Mesenchymal stem cell (in vitro differentiated cells and primary cell): ENCODE data around the gene ZNF550.

Experiments
- DNase-seq: peaks from one replicate; pipeline ENCODE4 v3.0.0-alpha.2; 2013
- H2AFZ ChIP-seq: one replicate; pipeline ENCODE4 v1.6.1; 2013; ENCODE audit warnings: low read depth, mild to moderate bottlenecking, control low read depth, inconsistent platforms, low read length, moderate library complexity
- H2AK5ac ChIP-seq: 2 replicates; pipeline ENCODE4 v1.6.1; 2013; ENCODE audit warnings: low read length, moderate library complexity, mild to moderate bottlenecking, inconsistent platforms; ENCODE audit not compliant: severe bottlenecking
- H2BK120ac ChIP-seq: one replicate; pipeline ENCODE4 v1.6.1; 2013; ENCODE audit warnings: low read depth, mild to moderate bottlenecking, inconsistent platforms, low read length, moderate library complexity
- H2BK12ac ChIP-seq, 2 experiments: one replicate each; pipeline ENCODE4 v1.6.1; 2013; ENCODE audit warnings: inconsistent platforms in 2 of 2, low read length in 2 of 2, mild to moderate bottlenecking in 2 of 2, moderate library complexity in 2 of 2, control low read depth in 1 of 2
- H2BK15ac ChIP-seq: one replicate; pipeline ENCODE4 v1.6.1; 2013; ENCODE audit warnings: mild to moderate bottlenecking, low read depth, inconsistent platforms; ENCODE audit not compliant: poor library complexity, severe bottlenecking
- H2BK5ac ChIP-seq: 2 replicates; pipeline ENCODE4 v1.6.1; 2013; ENCODE audit warnings: low read depth, mild to moderate bottlenecking, low read length, control low read depth, inconsistent platforms; ENCODE audit not compliant: poor library complexity, severe bottlenecking
- H3K14ac ChIP-seq, 2 experiments: one replicate each; pipeline ENCODE4 v1.6.1; 2013; ENCODE audit warnings: inconsistent platforms in 2 of 2, low read length in 2 of 2, control low read depth in 1 of 2, mild to moderate bottlenecking in 1 of 2, moderate library complexity in 1 of 2
- H3K18ac ChIP-seq, 2 experiments: one replicate each; pipeline ENCODE4 v1.6.1; 2013; ENCODE audit warnings: inconsistent platforms in 2 of 2, low read length in 2 of 2, control low read depth in 1 of 2, low read depth in 1 of 2, mild to moderate bottlenecking in 1 of 2
- H3K23ac ChIP-seq, 2 experiments: one replicate each; pipeline ENCODE4 v1.6.1; 2013; ENCODE audit warnings: inconsistent platforms in 2 of 2, low read length in 2 of 2, mild to moderate bottlenecking in 2 of 2, moderate library complexity in 2 of 2, control low read depth in 1 of 2
- H3K27ac ChIP-seq: 2 replicates; pipeline ENCODE4 v1.5.1; 2013; ENCODE audit warnings: mild to moderate bottlenecking, moderate library complexity, low read length, control low read depth, inconsistent platforms; ENCODE audit not compliant: poor library complexity, severe bottlenecking
- H3K27me3 ChIP-seq, 2 experiments: 2 replicates each; pipeline versions ENCODE4 v1.6.1 to v1.7.0; 2013; ENCODE audit warnings: low read length in 2 of 2, mild to moderate bottlenecking in 2 of 2, moderate library complexity in 2 of 2, control low read depth in 1 of 2, inconsistent platforms in 1 of 2; ENCODE audit not compliant: control insufficient read depth in 1 of 2, insufficient read depth in 1 of 2
- H3K36me3 ChIP-seq, 2 experiments: 2 replicates each; pipeline versions ENCODE4 v1.6.1 to v1.7.0; 2013; ENCODE audit warnings: low read length in 2 of 2, control low read depth in 1 of 2, inconsistent platforms in 1 of 2, low read depth in 1 of 2, mild to moderate bottlenecking in 1 of 2; ENCODE audit not compliant: insufficient read depth in 2 of 2, control insufficient read depth in 1 of 2
- H3K4ac ChIP-seq, 2 experiments: one replicate each; pipeline ENCODE4 v1.6.1; 2013; ENCODE audit warnings: inconsistent platforms in 2 of 2, low read length in 2 of 2, mild to moderate bottlenecking in 2 of 2, moderate library complexity in 2 of 2, control low read depth in 1 of 2, low read depth in 1 of 2
- H3K4me1 ChIP-seq: 2 replicates; pipeline ENCODE4 v1.6.1; 2013; ENCODE audit warnings: low read depth, low read length, control low read depth; ENCODE audit not compliant: control insufficient read depth, insufficient read depth
- H3K4me2 ChIP-seq: 2 replicates; pipeline ENCODE4 v1.6.1; 2013; ENCODE audit warnings: low read length, mild to moderate bottlenecking, inconsistent platforms; ENCODE audit not compliant: poor library complexity, severe bottlenecking
- H3K4me3 ChIP-seq, 2 experiments: 2 replicates each; pipeline versions ENCODE4 v1.5.1 to v1.7.0; 2013; ENCODE audit warnings: low read length in 2 of 2, mild to moderate bottlenecking in 2 of 2, control low read depth in 1 of 2, low read depth in 1 of 2; ENCODE audit not compliant: insufficient read depth in 1 of 2
- H3K79me1 ChIP-seq: replicated peaks from 2 replicates; pipeline ENCODE4 v1.6.1; 2013; ENCODE audit warnings: mild to moderate bottlenecking, control low read depth, low read length, inconsistent platforms; ENCODE audit not compliant: poor library complexity, severe bottlenecking
- H3K9ac ChIP-seq: 2 replicates; pipeline ENCODE4 v1.7.0; 2013; ENCODE audit warnings: mild to moderate bottlenecking, low read length, moderate library complexity
- H3K9me3 ChIP-seq: 2 replicates; pipeline ENCODE4 v1.7.0; 2013; ENCODE audit warnings: mild to moderate bottlenecking, low read length; ENCODE audit not compliant: control insufficient read depth
- H4K8ac ChIP-seq: one replicate; pipeline ENCODE4 v1.6.1; 2013; ENCODE audit warnings: inconsistent platforms, mild to moderate bottlenecking, low read length, moderate library complexity
- H4K91ac ChIP-seq: one replicate; pipeline ENCODE4 v1.6.1; 2013; ENCODE audit warnings: mild to moderate bottlenecking, low read length, inconsistent platforms
- WGBS: methylation state at CpG from one replicate; pipeline ENCODE4 v1.1.7; 2013; ENCODE audit warnings: mixed read lengths; 5-methylcytosine and 5-hydroxymethylcytosine counted together

The ZNF550 gene

DNA sequence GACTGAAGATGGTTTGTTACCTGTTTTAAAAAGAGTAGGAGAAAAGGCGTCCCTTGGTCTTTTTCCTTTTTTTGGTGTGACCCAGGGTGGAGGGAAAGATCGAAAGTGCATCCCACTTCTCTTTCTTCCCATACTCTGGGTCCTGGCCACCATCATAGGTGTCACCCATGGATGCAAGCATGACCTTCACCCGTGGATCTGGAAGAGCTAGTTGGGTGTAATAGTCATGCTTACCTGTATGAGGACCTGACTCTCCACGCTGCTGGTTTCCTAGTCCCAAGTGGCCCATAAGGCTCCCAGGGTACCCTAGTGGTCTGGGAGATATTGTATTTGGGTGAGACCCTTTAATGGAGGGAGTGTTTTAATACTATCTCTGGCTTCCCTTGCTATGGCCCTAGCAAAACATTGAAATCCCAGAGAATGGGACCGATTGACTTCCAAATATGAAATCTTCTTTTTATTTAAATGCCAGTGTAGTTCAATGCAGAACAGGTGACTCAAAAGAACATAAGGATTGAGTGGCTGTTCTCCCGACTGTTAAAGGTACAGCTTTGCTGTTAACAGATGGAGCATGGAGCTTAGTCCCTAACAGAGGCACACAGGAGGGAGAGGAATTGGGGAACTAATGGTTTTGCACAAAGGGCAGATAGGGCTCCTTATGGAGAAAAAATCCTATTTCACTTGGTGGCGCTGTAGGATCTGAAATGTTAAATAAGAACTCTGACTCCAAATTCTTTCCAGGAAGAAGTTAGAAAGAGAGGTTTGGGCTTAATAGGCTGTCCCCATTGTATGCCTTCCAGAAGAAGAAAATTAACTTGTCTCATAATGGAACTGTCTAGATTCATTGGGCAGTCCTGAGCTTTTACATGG lies 7.0 kb upstream of the ZNF550 start:
- Histone ChIP-seq H3K4me2 (no peak overlapping the region), H3K79me1 (peaks cover 3% of the 10 kb centered on the region), H2BK12ac (no peak overlapping the region), H2AFZ (no peak overlapping the region), H3K23ac (no peak overlapping the region), H3K4me1 (no peaks in the 10 kb centered on the region), H2AK5ac (no peak overlapping the region), H2BK15ac (no peak overlapping the region), H3K4me3 (peak overlapping the region in 1 of 2 experiments; percentile 38), H3K27me3 (no peaks in the 10 kb centered on the region), H4K91ac (no peak overlapping the region), H3K18ac (no peak overlapping the region), H4K8ac (no peak overlapping the region), H3K4ac (no peak overlapping the region), H2BK120ac (no peak overlapping the region), H3K27ac (no peak overlapping the region), H3K36me3 (peaks cover 13% of the 10 kb centered on the region in 2 experiments), H3K14ac (no peak overlapping the region), H3K9ac (no peak overlapping the region), H3K9me3 (peaks cover 94% of the 10 kb centered on the region), H2BK5ac (no peak overlapping the region)
- WGBS = 56% methylated on average over 5 of the region's 7 CpGs
- peak; percentile 32 for DNase-seq

- H3K14ac ChIP-seq = no peak overlapping the region
- peaks cover 0 to 2% of the 10 kb centered on the region in 2 experiments for H3K36me3 ChIP-seq
- no peak overlapping the region for H2BK15ac ChIP-seq
- no peak overlapping the region for H2BK5ac ChIP-seq
- H2AK5ac ChIP-seq = no peak overlapping the region
- H3K79me1 ChIP-seq = peaks cover 4% of the 10 kb centered on the region
- no peak overlapping the region for H3K4ac ChIP-seq
- no peak overlapping the region for H4K91ac ChIP-seq
- no peaks in the 10 kb centered on the region for H3K4me1 ChIP-seq
- 40% methylated on average over 1 of the region's 1 CpG for WGBS
- no peak overlapping the region for H2BK120ac ChIP-seq
- no peak overlapping the region for H3K18ac ChIP-seq
- H3K27me3 ChIP-seq = no peaks in the 10 kb centered on the region
- no peak overlapping the region for H3K4me2 ChIP-seq
- H3K4me3 ChIP-seq = no peak overlapping the region
- peaks cover 74% of the 10 kb centered on the region for H3K9me3 ChIP-seq
- no peak overlapping the region for H2AFZ ChIP-seq
- H3K9ac ChIP-seq = no peak overlapping the region
- H3K23ac ChIP-seq = no peak overlapping the region
- DNase-seq = no peak
- H3K27ac ChIP-seq = no peak overlapping the region
- no peak overlapping the region for H2BK12ac ChIP-seq
- H4K8ac ChIP-seq = no peak overlapping the region
These were observed 3.9 kb upstream of the ZNF550 start for GRCh38 chr19:57563547-57563946.

DNA sequence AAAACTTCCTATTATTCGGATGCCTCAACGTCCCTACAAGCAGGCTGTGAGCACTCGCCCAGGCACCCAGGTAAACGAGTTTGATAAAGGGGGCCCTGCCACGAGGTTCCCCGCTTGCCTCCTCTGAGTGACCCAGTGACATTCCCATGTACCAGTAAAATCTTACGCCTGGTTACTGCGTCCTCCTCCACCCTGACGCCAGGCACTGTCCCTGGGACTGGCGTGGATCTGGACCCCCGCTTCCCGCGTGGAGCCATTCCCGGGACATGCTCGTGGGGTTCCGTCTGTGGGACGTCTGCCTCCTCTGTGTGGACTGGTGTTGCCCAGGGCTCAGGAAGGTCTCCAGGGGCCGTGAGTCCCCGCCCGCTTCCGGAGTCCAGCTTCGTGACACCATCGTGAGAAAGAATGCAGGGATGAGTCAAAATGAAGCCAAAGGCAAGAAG lies 407 bp upstream of the ZNF550 start:
- Histone ChIP-seq H2BK12ac (no peak overlapping the region), H3K4ac (peak overlapping the region in 1 of 2 experiments; percentile 17), H3K23ac (no peak overlapping the region), H4K8ac (peak overlapping the region; percentile 70), H3K27me3 (no peaks in the 10 kb centered on the region), H3K4me2 (no peak overlapping the region), H3K4me3 (peak overlapping the region in 1 of 2 experiments; percentile 97), H3K9ac (peak overlapping the region; percentile 91), H3K79me1 (peaks cover 25% of the 10 kb centered on the region), H2BK5ac (no peak overlapping the region), H2BK120ac (no peak overlapping the region), H3K4me1 (peaks cover 4% of the 10 kb centered on the region), H3K27ac (no peak overlapping the region), H3K9me3 (peaks cover 46% of the 10 kb centered on the region), H3K14ac (no peak overlapping the region), H2AK5ac (no peak overlapping the region), H3K36me3 (peaks cover 16 to 17% of the 10 kb centered on the region in 2 experiments), H2AFZ (no peak overlapping the region), H4K91ac (no peak overlapping the region), H3K18ac (no peak overlapping the region), H2BK15ac (no peak overlapping the region)
- no peak for DNase-seq
- WGBS = 85% methylated on average over 23 of the region's 23 CpGs

- 5% methylated on average over 16 of the region's 22 CpGs for WGBS
- H3K9me3 ChIP-seq = peaks cover 46% of the 10 kb centered on the region
- H3K4me1 ChIP-seq = peaks cover 4% of the 10 kb centered on the region
- H2BK15ac ChIP-seq = no peak overlapping the region
- H2BK120ac ChIP-seq = no peak overlapping the region
- H2BK5ac ChIP-seq = no peak overlapping the region
- no peak overlapping the region for H2BK12ac ChIP-seq
- H3K9ac ChIP-seq = peak overlapping the region; percentile 91
- H2AK5ac ChIP-seq = no peak overlapping the region
- peak; percentile 21 for DNase-seq
- H3K4me3 ChIP-seq = peak overlapping the region; percentile 90 to 97
- peak overlapping the region; percentile 46 for H3K4me2 ChIP-seq
- H3K14ac ChIP-seq = peak overlapping the region in 1 of 2 experiments; percentile 76
- peak overlapping the region; percentile 12 for H4K8ac ChIP-seq
- peaks cover 25 to 27% of the 10 kb centered on the region in 2 experiments for H3K36me3 ChIP-seq
- H3K23ac ChIP-seq = no peak overlapping the region
- H4K91ac ChIP-seq = no peak overlapping the region
- H3K79me1 ChIP-seq = peaks cover 33% of the 10 kb centered on the region
- H3K27ac ChIP-seq = peak overlapping the region; percentile 19
- peak overlapping the region; percentile 85 for H2AFZ ChIP-seq
- H3K18ac ChIP-seq = peak overlapping the region; percentile 14 to 83
- no peaks in the 10 kb centered on the region for H3K27me3 ChIP-seq
- H3K4ac ChIP-seq = peak overlapping the region in 1 of 2 experiments; percentile 37
These were observed 657 bp downstream of the ZNF550 start for GRCh38 chr19:57559008-57559403.
